Nephron (organoid): Measurements from ENCODE around the gene ANKRD44.

Experiments
- H3K27ac Mint-ChIP-seq, 3 experiments: 2 replicates each; pipeline ENCODE4 v1.8.0; 2020; ENCODE audit warnings: mixed read lengths in 3 of 3, mild to moderate bottlenecking in 2 of 3, moderate library complexity in 1 of 3
- H3K27me3 Mint-ChIP-seq: 2 replicates; pipeline ENCODE4 v1.8.0; 2021; ENCODE audit warnings: low read depth, mild to moderate bottlenecking, moderate library complexity, mixed read lengths
- H3K36me3 Mint-ChIP-seq: 2 replicates; pipeline ENCODE4 v1.8.0; 2020; ENCODE audit warnings: low read depth, mixed read lengths
- H3K4me1 Mint-ChIP-seq: 2 replicates; pipeline ENCODE4 v1.8.0; 2020; ENCODE audit warnings: mixed read lengths
- H3K4me3 Mint-ChIP-seq, 3 experiments: 2 replicates each; pipeline ENCODE4 v1.8.0; 2020; ENCODE audit warnings: mild to moderate bottlenecking in 3 of 3, mixed read lengths in 3 of 3, moderate library complexity in 2 of 3
- H3K9me3 Mint-ChIP-seq: 2 replicates; pipeline ENCODE4 v1.8.0; 2020; ENCODE audit warnings: mixed read lengths
- CTCF ChIP-seq, 3 experiments: fragments of 200-600 bp; sonication (generic); IDR thresholded peaks; one replicate each; pipeline ENCODE4 v1.5.0; 2021; ENCODE audit warnings: antibody characterized with exemption in 3 of 3; ENCODE audit not compliant: unreplicated experiment in 3 of 3

ANKRD44 gene

DNA sequence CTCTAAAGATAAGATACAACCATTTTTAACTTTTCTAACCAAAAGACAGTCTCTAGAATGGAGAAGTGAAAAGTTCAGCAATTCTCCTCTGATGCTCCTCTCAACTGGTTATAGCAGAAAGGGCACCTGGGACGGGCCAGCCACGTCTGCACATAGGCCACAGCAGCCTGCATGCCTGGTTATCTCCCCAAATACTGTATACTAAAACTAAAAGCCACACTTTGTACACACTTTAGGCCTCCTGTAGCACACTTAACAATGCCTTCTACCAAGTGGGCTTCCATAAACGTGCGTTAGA lies 179.1 kb downstream of the ANKRD44 start:
- Mint-ChIP-seq H3K36me3 (no peaks in the 10 kb centered on the region), H3K27ac (peak overlapping the region in 1 of 3 experiments; percentile 35), H3K9me3 (no peaks in the 10 kb centered on the region), H3K4me3 (no peak overlapping the region), H3K27me3 (no peaks in the 10 kb centered on the region), H3K4me1 (peaks cover 12% of the 10 kb centered on the region)
- TF ChIP-seq CTCF (IDR thresholded peaks at IDR 0.05; ENCODE audit: unreplicated experiment in 3 of 3): no peak

DNA sequence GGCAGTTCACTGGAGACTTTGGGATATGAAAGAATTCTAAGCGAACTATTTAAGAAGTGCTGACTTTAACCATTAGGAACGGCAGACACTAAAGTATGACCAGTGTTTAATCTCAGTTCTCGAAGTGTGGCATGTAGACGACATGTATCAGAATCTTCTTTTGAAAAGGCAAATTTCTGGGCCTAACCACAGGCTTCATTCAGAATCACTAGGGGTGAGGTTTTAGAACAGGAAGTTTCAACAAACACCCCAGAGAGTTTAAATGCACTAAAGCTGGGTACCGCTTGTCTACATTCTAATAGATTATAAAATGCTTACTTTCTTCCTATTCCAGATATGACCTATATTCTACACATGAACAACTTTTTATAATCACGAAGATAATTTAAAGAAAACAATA lies 180.3 kb downstream of the ANKRD44 start:
- peaks cover 12% of the 10 kb centered on the region for H3K4me1 Mint-ChIP-seq
- no peaks in the 10 kb centered on the region for H3K36me3 Mint-ChIP-seq
- TF ChIP-seq CTCF (IDR thresholded peaks at IDR 0.05; ENCODE audit: unreplicated experiment in 3 of 3): no peak
- H3K27me3 Mint-ChIP-seq: no peaks in the 10 kb centered on the region
- peak overlapping the region in 2 of 3 experiments; percentile 19 to 33 for H3K27ac Mint-ChIP-seq
- H3K4me3 Mint-ChIP-seq: no peak overlapping the region
- no peaks in the 10 kb centered on the region for H3K9me3 Mint-ChIP-seq

- peaks cover 12% of the 10 kb centered on the region for H3K4me1 Mint-ChIP-seq
- TF ChIP-seq CTCF (IDR thresholded peaks at IDR 0.05; ENCODE audit: unreplicated experiment in 3 of 3): no peak
- no peaks in the 10 kb centered on the region for H3K9me3 Mint-ChIP-seq
- H3K27me3 Mint-ChIP-seq: no peaks in the 10 kb centered on the region
- no peak overlapping the region for H3K4me3 Mint-ChIP-seq
- no peaks in the 10 kb centered on the region for H3K36me3 Mint-ChIP-seq
- H3K27ac Mint-ChIP-seq: no peak overlapping the region
These were observed 181.7 kb downstream of the ANKRD44 start for GRCh38 chr2:197128897-197129296.

GRCh38 chr2:197128126-197128525 lies 182.5 kb downstream of the ANKRD44 start:
- no peak overlapping the region for H3K27ac Mint-ChIP-seq
- H3K9me3 Mint-ChIP-seq: no peaks in the 10 kb centered on the region
- no peaks in the 10 kb centered on the region for H3K27me3 Mint-ChIP-seq
- no peaks in the 10 kb centered on the region for H3K36me3 Mint-ChIP-seq
- no peak for TF ChIP-seq CTCF (IDR thresholded peaks at IDR 0.05; ENCODE audit: unreplicated experiment in 3 of 3)
- H3K4me3 Mint-ChIP-seq: no peak overlapping the region
- H3K4me1 Mint-ChIP-seq: peaks cover 12% of the 10 kb centered on the region

- no peaks in the 10 kb centered on the region for H3K9me3 Mint-ChIP-seq
- no peak overlapping the region for H3K27ac Mint-ChIP-seq
- no peak overlapping the region for H3K4me3 Mint-ChIP-seq
- H3K4me1 Mint-ChIP-seq: peaks cover 9% of the 10 kb centered on the region
- H3K27me3 Mint-ChIP-seq: no peaks in the 10 kb centered on the region
- TF ChIP-seq CTCF (IDR thresholded peaks at IDR 0.05; ENCODE audit: unreplicated experiment in 3 of 3): no peak
- H3K36me3 Mint-ChIP-seq: no peaks in the 10 kb centered on the region
These were observed 183.8 kb downstream of the ANKRD44 start for GRCh38 chr2:197126630-197127352.
